Dermis microvascular lymphatic vessel endothelial cell (primary cell): Measurements from ENCODE around the gene CHSY3. TPM values are rescaled to one million over a fixed set of nuclear protein-coding genes. Genes with fewer than 3 reads are reported as not detected.

ENCODE experiments used
- DNase-seq, 2 donors: peaks; one replicate each; pipeline versions ENCODE4 v3.0.0 to v3.0.0-alpha.2; 2010; ENCODE audit warnings: low read depth in 2 of 2
- total RNA-seq: library from RNA; depleted of rRNA; stranded (reverse); fragments of >200 nt; gene quantifications from 2 replicates; pipeline ENCODE4 v1.2.1, GENCODE V29; 2014

The CHSY3 gene
- total RNA-seq, 1 donor from 2014 or later, result 3.0 TPM

DNA sequence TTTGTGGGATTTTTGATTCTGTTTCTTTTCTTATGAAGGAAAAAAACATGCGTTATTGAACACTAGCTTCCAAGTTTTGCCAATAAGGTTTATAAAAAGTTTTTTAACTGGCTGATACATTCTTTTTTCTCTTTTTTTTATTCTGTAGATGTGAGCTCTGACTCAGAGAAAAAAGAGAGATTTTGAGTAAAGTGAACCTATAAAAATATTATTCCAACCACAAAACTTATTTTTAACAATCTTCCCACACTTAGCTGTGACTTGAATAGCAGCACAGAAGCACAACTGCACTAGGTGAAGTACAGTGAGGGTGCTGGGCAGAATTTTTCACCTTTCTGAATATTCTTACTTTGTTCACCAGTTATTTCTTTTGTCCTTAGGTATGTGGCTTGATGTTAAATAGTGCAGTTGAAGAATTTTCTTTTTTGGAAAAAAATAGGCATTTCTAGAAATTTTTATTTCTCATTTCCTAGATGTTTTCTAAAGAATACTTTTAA lies 41.6 kb downstream of the CHSY3 start:
- DNase-seq, result no peak

DNA sequence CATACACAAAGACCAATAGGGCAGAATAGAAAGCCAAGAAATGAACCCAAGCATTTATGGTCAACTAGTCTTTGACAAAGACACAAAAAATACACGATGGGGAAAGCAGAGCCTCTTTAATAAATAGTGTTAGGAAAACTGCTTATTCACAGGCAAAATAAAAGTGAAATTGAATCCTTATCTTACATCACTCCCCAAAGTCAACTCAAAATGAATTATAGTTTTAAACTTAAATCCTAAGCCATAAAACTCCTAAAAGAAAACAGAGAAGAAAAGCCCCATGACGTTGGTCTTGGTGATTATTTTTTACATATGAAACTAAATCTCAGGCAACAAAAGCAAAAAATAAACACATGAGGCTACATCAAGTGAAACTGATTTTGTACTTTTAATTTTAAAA lies 46.8 kb downstream of the CHSY3 start:
- DNase-seq, result no peak

DNA sequence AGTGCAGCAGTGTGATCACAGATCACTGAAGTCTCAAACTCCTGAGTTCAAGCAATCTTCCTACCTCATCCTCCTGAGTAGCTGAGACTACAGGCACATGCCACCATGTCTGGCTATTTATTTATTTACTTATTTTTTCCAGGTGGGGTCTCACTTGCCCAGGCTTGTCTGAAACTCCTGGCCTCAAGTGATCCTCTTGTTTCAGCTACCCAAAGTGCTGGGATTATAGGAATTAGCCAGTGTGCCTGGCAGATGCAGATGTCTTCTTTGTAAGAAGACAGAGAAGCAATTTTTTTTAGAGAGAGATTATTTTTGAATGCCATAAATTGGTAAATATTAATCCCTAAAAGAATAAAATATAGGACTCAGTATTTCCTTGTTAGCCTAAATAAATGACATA lies 54.3 kb downstream of the CHSY3 start:
- no peak for DNase-seq

DNA sequence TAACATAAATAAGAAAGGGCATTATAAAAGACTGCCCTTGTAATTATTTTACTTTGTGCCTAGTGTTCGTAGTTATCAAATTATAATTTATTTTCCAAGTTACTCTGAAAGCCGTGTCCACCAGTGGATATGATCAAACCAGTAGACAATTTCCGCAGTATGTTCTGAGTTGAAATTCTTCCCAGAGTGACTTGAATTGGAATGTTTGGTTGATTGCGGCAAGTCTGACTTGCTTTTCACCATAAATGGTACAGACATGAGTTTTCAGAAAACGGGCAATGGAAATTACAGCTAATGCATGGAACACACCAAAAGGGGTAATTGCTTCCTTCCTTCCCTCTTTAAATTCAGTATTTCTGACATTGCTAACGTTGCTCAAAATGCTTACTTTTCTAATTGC lies 56.6 kb downstream of the CHSY3 start:
- peak; percentile 72 to 82 for DNase-seq

DNA sequence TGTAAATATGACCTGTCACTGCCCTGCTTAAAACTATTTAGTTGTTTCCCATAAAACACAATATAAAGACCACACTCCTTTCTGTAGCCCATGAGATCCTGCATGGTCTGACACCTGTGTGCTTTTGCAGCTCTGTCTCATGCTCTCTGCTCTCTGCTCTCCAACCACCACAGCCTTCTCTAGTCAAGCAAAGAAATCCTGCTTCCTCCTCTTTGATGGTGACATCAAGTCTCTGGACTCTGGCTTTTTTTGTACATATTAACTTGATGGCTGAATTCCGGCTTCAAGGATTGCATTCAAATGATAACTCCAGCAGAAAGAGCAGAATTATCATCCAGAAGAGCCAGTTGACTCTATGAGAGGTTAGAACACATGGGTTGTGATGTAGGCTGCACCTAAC lies 58.2 kb downstream of the CHSY3 start:
- DNase-seq, result no peak

DNA sequence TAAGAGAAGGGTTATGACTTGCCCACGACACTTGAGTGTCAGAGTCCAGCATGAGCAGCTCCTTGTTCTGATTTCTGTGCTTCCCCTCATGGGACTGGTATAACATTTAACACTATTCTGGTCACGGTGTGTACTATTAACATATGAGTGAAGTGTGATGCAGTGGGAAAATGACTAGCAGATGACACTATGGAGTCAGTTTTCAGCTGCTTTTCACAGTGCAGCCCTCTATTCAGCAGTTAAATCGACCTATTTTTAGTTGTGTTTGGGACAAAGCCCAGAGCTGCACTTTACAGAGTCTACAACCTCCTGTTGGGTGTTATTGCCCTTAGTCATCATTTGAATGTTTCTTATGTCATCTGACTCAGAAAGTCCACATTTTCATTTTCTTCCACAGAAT lies 59.1 kb downstream of the CHSY3 start:
- peak; percentile 58 to 95 for DNase-seq

DNA sequence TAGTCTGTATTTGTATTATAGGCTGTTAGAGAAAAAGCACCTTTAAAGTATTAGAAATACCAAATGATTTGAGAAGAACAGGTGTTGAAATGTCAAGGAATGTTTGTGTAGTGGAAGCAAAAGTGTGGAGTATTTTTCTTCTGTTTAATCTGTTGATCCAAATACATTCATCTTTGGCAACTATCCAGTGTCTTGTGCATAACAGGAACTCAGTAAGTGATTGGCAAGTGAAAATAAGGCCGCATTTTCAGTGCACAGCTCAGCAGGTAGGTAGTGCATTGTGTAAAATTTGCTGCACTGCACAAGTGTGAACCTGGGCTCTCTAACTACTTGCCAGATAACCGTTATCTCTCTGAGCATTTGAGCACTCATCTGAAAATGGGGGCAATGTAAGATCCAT lies 61.8 kb downstream of the CHSY3 start:
- DNase-seq, result peak in 1 of 2 donors; percentile 83

DNA sequence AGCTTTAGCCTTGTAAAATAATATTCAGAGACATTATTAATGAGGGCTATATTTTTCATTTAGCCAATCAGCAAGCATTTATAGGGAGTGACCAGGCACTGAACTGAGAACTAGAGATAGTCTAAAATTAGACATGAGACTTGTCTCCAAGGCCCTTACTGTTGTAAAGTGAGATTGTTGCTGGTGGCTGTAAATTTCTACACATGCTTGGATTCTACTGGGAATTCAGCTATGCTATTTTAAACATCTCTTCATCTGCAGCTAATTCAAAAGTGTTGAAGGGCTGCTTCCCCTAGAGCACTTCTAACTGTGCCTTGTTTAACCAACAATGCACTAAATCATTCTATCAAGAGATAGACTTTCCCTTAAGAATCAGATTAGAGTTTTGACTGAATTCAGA lies 67.4 kb downstream of the CHSY3 start:
- no peak for DNase-seq

DNA sequence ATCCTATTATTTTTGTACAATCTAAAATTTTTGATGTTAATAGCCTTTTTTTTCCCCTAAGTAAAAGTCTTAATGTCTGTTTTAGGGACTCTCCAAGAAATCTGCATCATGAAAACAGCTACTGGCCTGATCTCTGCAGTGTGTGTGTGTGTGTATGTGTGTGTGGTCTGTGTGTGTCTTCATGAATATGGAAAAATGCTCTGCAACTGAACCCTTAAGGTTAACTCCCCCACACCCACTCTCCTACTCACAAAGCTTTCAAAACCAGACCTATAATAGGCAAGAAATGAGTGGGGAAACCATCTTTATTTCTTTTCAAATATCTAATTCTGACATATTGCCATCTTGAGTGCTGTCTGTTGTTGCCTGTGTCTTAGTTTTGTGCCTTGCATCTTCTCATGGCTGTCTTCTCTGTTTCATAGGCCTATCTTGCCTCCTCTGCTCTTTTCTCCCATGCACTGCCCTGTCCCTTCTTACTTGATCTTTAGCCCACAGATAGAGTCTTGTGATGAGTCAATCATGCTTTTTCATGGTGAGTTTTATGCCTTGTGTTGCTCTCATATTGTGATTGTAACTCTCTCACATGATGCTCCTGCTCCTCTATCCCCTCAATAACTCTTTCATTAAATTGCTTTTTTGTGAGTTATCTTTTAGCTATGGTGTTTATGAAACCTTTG lies 68.3 kb downstream of the CHSY3 start:
- no peak for DNase-seq

DNA sequence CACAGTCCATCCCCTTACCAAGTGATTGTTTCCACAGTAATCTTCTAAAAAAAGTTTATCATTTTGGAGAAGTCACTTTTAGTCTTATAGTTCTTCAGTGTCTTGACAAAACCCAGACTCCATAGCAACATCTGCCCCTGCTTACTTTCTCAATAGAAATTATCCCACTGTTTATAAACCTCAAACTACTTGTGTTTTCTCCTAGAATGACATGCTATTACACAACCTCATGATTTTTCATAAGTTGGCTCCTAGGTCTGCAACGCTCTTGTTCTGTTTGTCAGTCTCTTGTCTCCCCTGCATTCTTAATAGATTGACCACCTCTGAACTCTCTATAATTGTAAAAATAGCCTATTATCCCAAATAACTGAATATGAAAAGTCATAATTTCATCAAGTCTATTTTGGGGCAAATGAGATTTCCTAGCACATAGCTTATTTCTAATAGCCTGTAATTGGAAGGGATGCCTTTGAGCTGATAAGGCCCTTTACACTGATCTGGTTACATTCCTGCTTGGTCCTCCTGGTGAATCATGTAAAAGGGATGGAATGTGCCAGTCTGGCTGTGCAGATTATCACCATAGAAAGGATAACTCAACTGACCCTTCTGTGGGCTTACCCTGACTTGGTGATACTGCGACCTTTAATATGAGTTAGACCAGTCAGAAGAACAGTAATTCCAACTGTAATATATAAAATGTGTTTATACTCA lies 69.6 kb downstream of the CHSY3 start:
- no peak for DNase-seq

DNA sequence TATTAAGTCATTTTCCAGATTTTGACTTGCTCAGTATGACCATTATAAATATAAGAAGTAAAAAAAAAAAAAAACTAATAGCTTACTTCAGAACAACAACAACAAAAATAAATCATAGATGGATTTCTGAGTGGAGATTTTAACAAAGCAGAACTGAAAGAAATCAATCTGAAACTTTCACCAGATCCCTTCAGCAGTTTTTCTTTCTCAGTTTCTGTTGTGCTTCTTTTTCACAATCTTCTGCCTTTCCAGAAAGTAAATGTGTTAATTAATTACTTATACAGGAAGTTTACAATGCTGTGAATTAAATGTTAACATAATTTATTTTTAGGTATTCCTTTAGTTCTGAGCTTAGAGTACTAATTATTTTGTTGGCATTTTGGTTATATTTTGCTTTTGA lies 73.5 kb downstream of the CHSY3 start:
- no peak for DNase-seq

DNA sequence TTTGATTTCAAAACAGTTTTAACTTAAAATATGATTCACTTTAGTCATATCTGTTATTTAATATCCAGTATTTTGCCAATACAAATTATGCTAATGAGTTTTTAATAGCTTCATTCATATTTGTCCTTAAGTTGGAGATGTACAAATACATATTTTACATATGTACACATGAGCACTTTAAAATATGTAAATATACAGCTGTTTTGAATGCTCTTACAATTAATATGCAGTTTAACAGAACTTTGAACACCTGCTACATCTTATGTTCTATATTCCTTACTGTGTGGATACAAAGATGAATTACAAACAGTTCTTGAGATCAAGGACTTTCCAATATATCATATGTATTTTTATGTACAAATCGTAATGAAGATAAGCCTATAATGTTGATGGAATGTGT lies 74.0 kb downstream of the CHSY3 start:
- no peak for DNase-seq

DNA sequence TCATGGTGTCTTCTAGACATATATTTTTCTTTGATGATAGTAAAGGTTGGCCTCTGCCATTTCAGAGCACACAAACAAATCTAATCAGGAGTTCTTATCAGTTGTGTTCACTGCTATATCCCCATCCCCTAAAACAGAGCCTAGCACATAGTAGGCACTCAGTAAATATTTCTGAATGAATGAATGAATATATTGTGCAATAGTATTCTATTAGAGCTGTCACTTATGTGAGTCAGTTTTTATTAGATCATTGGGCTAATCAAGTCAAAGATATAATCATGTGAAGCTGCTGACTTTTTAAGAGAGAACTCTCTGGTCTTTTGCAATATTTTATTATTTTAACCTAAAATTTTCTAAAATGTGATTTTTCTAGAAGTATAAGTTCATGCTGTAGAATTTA lies 84.2 kb downstream of the CHSY3 start:
- no peak for DNase-seq

DNA sequence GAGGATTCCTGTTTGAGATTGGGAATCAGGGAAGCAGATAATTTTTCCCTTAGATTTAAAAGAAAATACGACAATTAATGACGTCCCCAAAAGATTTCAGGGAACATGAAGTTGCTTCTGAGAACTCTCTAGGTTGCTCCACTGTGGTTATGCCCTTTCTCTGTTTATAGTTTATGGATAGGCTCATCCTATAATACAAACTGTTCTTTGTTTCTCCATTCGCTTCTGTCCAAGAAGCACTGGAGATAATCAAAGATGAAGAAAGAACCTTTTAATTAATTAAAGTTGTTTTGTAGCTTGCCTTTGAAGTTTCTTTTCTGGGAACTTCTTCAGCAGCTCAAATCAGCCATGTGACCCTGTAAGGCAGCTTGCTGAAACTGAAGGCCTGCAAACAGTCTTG lies 87.5 kb downstream of the CHSY3 start:
- DNase-seq, result no peak

DNA sequence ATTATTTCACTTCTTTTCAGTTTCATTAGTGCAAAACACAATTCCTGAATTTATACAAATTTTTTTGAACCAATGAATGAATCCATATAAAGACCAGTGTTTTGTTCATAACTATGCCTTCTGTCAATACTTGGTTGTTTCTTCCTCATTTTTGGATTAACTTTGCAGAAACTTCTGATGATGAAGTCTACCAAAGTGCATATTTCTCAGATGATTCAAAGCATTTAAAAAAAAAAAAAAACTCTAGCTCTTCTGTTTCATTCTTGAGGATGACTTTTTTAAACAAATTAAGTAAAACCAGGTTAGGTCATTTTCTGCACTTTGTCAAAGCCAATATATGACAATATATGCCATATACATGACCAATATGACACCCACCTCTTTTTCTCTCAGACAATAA lies 92.6 kb downstream of the CHSY3 start:
- DNase-seq, result no peak

DNA sequence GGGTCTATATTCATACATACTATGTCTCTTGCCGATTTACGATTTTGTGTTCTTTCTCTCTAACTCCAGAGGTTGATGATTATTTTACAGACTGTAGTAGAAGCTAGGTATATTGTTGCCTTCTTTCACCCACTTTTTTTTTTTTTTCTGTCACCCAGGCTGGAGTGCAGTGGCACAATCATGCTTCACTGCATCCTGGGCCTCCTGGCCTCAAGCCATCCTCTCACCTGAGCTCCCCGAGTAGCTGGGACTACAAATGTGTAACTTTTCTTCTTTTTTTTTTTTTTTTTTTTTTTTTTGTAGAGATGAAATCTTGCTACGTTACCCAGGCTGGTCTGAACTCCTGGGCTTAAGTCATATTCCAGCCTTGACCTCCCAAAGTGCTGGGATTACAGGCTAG lies 96.2 kb downstream of the CHSY3 start:
- DNase-seq, result no peak

DNA sequence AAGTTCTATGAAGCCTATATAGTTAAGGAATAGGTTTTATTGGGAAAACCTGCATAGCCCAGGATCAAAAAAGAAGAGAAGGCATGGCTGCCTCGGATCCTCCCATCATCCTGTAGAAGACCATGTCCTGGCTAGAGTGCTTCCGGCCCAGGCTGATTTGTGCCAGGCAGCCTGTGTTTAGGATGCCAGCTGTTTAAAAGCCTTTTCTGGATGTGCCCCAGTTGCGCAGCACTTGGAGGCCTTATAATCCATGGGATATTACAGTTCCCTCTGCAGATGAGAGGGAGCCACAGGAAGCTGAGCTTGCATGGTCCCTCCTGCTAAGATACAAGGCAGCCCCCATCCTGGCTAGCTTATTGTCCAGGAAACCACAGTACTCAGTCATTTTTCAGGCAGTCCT lies 97.9 kb downstream of the CHSY3 start:
- DNase-seq, result peak in 1 of 2 donors; percentile 18

DNA sequence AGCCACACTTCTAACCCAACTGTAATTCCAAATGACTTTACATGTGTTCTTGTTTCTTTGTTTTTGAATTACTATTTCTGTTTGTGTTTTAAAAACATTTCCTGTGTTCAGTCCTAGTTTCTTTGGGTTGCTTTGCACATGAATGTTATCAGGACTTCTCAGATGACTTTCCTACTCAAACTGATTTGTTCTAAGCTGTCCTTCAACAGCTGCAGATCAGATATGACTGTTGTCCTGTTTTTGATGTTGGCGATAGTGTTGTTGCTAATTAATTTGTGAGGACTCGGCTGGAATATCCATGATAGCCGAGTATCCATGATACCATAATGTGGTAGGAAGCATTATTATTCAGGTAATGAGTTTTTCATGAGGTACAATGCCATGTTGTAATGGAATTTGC lies 98.6 kb downstream of the CHSY3 start:
- peak in 1 of 2 donors; percentile 63 for DNase-seq

DNA sequence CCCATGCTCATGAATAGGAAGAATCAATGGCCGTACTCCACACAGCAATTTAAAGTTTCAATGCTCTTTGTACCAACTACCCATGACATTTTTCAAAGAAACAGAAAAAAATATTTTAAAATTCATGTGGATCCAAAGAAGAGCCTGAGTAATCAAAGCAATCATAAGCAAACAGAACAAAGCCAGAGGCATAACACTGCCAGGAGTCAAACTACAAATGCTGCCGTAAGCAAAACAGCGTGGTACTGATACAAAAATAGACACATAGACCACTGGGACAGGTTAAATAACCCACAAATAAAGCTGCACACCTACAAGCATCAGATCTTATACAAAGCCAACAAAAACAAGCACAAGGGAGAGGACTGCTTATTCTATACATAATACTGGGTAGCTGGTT lies 107.7 kb downstream of the CHSY3 start:
- DNase-seq, result no peak

DNA sequence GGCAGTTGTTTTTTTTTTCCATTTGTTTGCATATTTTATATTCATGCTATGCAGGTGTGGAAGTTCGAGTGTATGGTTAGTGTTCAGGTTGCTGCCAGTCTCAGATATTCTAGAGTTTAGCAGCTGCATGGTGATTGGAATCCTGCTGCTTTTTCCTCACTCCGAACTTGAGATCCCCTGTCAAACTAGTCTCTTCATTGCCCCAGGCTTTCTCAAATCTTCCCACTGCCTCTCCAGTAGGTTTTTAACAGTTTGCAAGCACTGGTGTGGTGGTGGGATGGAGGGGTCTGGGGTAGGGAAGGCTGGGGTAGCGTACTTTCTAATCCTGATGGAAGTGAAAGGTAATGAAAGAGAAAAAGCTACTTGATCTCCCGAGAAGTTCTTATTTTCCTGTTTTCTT lies 112.9 kb downstream of the CHSY3 start:
- no peak for DNase-seq

DNA sequence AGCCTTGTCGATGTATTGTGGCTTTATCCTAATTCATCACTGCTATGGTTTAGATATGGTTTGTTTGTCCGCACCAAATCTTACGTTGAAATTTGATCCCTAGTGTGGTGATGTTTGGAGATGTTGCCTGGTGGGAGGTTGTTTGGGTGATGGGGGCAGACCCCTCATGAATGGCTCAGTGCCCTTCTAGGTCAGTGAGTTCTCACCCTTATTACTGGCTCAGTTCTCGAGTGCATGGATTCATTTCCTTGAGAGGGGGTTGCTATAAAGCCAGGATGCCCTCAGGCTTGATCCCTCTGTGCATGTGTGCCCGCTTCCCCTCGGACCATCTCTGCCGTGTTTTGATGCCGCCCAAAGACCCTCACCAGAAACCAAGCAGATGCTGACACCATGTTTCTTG lies 114.4 kb downstream of the CHSY3 start:
- DNase-seq, result no peak

DNA sequence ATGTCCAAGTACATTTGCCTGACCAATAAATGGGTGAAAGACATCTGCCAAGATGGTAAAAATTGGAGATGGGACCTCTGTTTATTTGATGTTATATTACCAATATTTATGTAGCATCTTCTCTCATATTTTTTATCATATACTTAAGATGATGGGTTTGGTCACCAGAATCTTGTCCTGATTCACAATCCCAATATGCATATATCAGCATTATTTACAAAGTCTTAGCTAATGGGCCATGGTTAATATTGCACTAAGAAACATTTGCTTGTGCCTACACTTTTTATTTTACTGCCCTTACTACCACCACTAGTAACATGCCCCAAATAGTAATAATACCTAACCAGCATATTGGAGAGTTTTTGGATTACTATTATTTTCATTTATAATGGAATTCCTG lies 116.7 kb downstream of the CHSY3 start:
- DNase-seq, result no peak

DNA sequence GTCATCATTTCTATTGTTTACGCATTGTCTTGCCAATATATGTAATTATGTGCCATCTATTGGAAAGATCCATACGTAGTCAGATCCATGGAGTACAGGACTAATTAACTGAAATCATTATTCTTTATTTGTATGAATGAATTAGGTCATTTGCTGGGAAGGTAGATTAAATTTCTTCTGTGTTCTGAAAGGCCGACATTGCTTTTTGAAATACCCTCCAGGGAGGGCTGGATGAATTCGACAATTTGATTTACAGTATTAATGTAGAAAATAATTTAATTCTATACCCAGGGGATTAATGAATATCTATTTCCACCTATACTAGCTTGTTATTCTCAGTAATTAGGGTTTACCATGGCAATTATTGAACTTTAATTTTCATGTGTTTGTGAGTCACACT lies 117.6 kb downstream of the CHSY3 start:
- DNase-seq, result no peak
